ENCODE data around the gene NOXA1. TPM values are rescaled to one million over a fixed set of nuclear protein-coding genes. Genes with fewer than 3 reads are reported as not detected.

Gene NOXA1
- total RNA-seq, 1 experiment from 2014 or later: 8.2 TPM

DNA sequence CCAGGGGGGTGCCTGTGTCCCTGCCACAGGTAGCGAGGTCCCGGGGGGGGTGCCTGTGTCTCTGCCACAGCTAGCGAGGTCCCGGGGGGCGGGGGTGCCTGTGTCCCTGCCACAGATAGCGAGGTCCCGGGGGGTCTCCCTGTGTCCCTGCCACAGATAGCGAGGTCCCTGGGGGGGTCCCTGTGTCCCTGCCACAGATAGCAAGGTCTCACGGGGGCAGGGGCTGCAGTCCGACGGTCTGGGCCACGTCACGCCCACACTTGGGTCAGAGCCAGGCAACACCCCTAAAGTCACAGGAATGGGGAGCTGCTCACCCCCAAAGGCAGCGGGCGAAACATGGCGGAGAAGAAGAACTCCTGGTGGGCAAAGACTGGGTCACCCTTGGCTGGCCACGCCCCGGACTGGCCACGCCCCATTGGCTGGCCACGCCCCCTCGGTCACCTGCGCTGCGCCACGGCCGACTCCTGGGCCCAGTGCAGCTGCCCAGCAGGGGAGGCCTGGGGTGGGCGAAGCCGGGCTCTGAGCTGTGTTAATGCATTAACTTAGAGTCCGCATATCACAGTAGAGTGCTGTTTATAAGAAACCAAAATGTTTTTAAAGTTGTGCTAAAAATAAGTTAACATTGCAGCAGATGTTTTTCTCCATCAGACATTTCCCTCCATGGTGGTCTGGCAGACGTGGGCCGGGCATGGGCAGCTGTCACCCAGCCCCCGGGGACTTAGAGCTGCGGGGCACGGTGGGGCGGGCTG lies 7.0 kb downstream of the NOXA1 start:
- ChIA-PET CTCF (interaction anchor here (0.6 to 0.9 kb wide), 2 partner anchors 14 to 17 kb away, joined by 3 to 4 read pairs; no protein-coding TSS in a partner anchor), POLR2A (interaction anchor here (1.0 kb wide), 1 partner anchor 18 kb away, joined by 3 read pairs; no protein-coding TSS in a partner anchor)
- no peak overlapping the region for H3K4me3 Mint-ChIP-seq (ENCODE audit: unreplicated experiment)
- peaks cover 2% of the 10 kb centered on the region for H3K4me1 Mint-ChIP-seq (ENCODE audit: insufficient read depth, unreplicated experiment)
- BruUV-seq (replicated peaks): no TSS peak
- no peak for DNase-seq (ENCODE audit: unreplicated experiment)
- H3K27me3 Mint-ChIP-seq (ENCODE audit: insufficient read depth, unreplicated experiment): no peaks in the 10 kb centered on the region
- no peak overlapping the region for H3K27ac Mint-ChIP-seq (ENCODE audit: low read depth, unreplicated experiment)
- intact Hi-C loops (cut with micrococcal nuclease): no loop called here
- no peaks in the 10 kb centered on the region for H3K36me3 Mint-ChIP-seq (ENCODE audit: insufficient read depth, unreplicated experiment)
- TF ChIP-seq CTCF (IDR thresholded peaks at IDR 0.05; ENCODE audit: unreplicated experiment): no peak
- H3K9me3 Mint-ChIP-seq (ENCODE audit: unreplicated experiment): no peaks in the 10 kb centered on the region

GRCh38 chr9:137430723-137431415 lies 7.7 kb downstream of the NOXA1 start:
- no peak overlapping the region for H3K27ac Mint-ChIP-seq (ENCODE audit: low read depth, unreplicated experiment)
- H3K4me1 Mint-ChIP-seq (ENCODE audit: insufficient read depth, unreplicated experiment): no peaks in the 10 kb centered on the region
- ChIA-PET POLR2A (interaction anchor here (3.3 kb wide), 1 partner anchor 12 kb away, joined by 14 read pairs; the partner anchor contains the start of gene ENTPD8), CTCF (interaction anchor here (0.9 kb wide), 1 partner anchor 17 kb away, joined by 3 read pairs; no protein-coding TSS in a partner anchor)
- no TSS peak for BruUV-seq (replicated peaks)
- H3K36me3 Mint-ChIP-seq (ENCODE audit: insufficient read depth, unreplicated experiment): peaks cover 2% of the 10 kb centered on the region
- intact Hi-C loops (cut with micrococcal nuclease): no loop called here
- H3K27me3 Mint-ChIP-seq (ENCODE audit: insufficient read depth, unreplicated experiment): no peaks in the 10 kb centered on the region
- no peaks in the 10 kb centered on the region for H3K9me3 Mint-ChIP-seq (ENCODE audit: unreplicated experiment)
- no peak overlapping the region for H3K4me3 Mint-ChIP-seq (ENCODE audit: unreplicated experiment)
- DNase-seq (ENCODE audit: unreplicated experiment): no peak
- TF ChIP-seq CTCF (IDR thresholded peaks at IDR 0.05; ENCODE audit: unreplicated experiment): no peak

DNA sequence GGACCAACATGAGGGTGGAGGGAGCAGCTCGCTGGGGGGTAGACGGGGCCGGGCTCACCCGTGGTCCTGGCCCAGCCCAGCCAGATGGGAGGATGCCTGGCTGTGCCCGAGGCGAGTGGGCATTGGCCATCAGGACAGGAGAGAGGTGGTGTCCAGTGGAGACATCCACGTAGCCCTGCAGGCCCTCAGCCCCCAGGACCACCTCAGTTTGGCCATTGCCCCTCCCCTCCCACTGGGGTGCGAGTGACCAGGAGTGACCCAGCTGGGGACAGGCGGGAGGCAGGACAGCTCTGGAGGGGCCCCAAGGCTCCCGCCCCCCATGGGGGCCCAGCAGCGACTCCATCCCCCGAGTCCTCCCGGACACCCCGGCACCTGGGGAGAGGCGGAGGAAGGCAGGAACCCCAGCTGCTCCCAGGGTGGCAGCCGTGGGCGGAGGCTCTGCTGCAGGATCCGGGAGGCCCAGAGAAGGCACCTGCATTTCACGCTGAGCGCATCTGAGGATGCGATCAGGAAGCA lies 8.3 kb downstream of the NOXA1 start:
- ChIA-PET CTCF (interaction anchor here (0.8 kb wide), 1 partner anchor 9 kb away, joined by 3 read pairs; the partner anchor contains the start of gene EXD3), POLR2A (interaction anchor here (0.7 to 3.3 kb wide), 2 partner anchors 9 to 11 kb away, joined by 3 to 14 read pairs; partner anchors contain the start of genes ENTPD8, EXD3 and NOXA1)
- H3K4me1 Mint-ChIP-seq (ENCODE audit: insufficient read depth, unreplicated experiment): no peaks in the 10 kb centered on the region
- H3K4me3 Mint-ChIP-seq (ENCODE audit: unreplicated experiment): no peak overlapping the region
- H3K27me3 Mint-ChIP-seq (ENCODE audit: insufficient read depth, unreplicated experiment): no peaks in the 10 kb centered on the region
- no peak for TF ChIP-seq CTCF (IDR thresholded peaks at IDR 0.05; ENCODE audit: unreplicated experiment)
- H3K9me3 Mint-ChIP-seq (ENCODE audit: unreplicated experiment): no peaks in the 10 kb centered on the region
- no peak overlapping the region for H3K27ac Mint-ChIP-seq (ENCODE audit: low read depth, unreplicated experiment)
- no TSS peak for BruUV-seq (replicated peaks)
- peaks cover 8% of the 10 kb centered on the region for H3K36me3 Mint-ChIP-seq (ENCODE audit: insufficient read depth, unreplicated experiment)
- intact Hi-C loops (cut with micrococcal nuclease): no loop called here
- DNase-seq (ENCODE audit: unreplicated experiment): no peak

All from MCF 10A (cell line).